Omental fat pad (tissue), 4 donors: ENCODE results near the gene MUC2. TPM values are rescaled to one million over a fixed set of nuclear protein-coding genes. Genes with fewer than 3 reads are reported as not detected.

Experiments
- ATAC-seq: fragments of 150-250 bp; one replicate; pipeline ENCODE4 v1.9.1; 2016; ENCODE audit warnings: mild to moderate bottlenecking, moderate library complexity; ENCODE audit not compliant: low FRiP score
- DNase-seq: peaks from one replicate; pipeline ENCODE4 v3.0.0-alpha.2; 2019; ENCODE audit warnings: low spot score
- total RNA-seq, 4 donors: library from RNA; depleted of rRNA; stranded (reverse); fragments of >200 nt; gene quantifications; one replicate each; pipeline ENCODE4 v1.1.0, GENCODE V29; 2016
- TF ChIP-seq, protein P1 (sequence below), 3 donors: fragments of 450-650 bp; IDR thresholded peaks; one replicate each; pipeline ENCODE4 v1.5.1; 2016 to 2017; ENCODE audit warnings: antibody characterized with exemption in 3 of 3, mild to moderate bottlenecking in 3 of 3, moderate library complexity in 2 of 3

MUC2 gene
- total RNA-seq, 4 donors from 2014 or later = not detected

DNA sequence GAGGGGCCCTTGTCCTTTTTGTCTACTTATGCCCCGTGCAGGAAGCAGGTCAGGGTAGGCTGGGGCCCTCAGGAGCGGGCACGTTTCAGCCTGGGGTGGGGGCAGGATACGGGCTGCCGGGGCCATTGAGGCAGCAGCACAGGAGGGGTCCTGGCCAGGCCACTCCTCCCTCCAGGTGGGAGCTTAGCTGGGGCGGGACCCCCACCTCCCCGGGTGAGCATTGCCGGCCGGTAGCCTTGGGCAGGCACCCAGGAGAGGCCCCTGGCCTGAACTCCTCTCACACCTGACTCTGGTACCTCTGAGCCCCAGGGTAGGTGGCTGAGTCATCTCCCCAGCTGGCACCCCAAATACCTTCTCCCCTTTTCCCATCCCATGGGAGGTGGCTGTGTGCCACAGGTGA is 33.2 kb upstream of the MUC2 start:
- DNase-seq (no peak), ATAC-seq (peak; percentile 2)
- TF ChIP-seq, protein P1, sequence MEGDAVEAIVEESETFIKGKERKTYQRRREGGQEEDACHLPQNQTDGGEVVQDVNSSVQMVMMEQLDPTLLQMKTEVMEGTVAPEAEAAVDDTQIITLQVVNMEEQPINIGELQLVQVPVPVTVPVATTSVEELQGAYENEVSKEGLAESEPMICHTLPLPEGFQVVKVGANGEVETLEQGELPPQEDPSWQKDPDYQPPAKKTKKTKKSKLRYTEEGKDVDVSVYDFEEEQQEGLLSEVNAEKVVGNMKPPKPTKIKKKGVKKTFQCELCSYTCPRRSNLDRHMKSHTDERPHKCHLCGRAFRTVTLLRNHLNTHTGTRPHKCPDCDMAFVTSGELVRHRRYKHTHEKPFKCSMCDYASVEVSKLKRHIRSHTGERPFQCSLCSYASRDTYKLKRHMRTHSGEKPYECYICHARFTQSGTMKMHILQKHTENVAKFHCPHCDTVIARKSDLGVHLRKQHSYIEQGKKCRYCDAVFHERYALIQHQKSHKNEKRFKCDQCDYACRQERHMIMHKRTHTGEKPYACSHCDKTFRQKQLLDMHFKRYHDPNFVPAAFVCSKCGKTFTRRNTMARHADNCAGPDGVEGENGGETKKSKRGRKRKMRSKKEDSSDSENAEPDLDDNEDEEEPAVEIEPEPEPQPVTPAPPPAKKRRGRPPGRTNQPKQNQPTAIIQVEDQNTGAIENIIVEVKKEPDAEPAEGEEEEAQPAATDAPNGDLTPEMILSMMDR (IDR thresholded peaks at IDR 0.05) = no peak

DNA sequence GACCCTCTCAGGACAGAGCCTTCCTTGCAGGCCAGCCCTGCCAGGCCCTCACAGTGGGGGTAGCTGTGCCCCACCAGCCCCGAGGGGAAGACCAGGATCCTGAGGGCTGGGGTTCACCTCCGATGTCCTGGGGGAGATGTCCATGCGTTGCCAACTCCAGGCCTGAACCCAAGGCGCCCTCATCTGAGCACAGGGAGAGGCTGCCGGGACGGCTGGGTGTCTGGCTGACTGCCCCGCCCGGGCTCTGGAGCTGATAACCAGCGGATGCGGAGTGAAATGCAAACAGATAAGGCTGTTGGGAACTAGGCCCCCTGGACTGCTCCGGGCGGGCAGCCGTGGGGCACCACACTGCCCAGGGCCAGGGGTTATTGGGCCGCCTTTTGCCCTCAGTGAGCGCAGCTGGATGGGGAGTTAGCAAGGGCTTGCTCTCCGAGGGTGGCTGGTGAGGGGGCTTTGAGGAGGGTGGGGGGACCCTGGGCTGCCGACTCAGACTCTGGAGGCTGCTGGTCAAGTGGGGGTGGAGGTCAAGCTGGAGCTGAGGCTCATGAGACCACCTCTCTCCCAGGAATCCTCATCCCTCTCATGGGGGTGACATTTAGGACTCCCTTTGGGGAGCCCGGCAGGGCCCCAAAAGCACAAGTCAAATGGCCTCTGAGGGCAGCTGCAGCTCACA is 32.6 kb upstream of the MUC2 start:
- no peak for ATAC-seq
- no peak for DNase-seq
- TF ChIP-seq, protein P1 (IDR thresholded peaks at IDR 0.05) = no peak

DNA sequence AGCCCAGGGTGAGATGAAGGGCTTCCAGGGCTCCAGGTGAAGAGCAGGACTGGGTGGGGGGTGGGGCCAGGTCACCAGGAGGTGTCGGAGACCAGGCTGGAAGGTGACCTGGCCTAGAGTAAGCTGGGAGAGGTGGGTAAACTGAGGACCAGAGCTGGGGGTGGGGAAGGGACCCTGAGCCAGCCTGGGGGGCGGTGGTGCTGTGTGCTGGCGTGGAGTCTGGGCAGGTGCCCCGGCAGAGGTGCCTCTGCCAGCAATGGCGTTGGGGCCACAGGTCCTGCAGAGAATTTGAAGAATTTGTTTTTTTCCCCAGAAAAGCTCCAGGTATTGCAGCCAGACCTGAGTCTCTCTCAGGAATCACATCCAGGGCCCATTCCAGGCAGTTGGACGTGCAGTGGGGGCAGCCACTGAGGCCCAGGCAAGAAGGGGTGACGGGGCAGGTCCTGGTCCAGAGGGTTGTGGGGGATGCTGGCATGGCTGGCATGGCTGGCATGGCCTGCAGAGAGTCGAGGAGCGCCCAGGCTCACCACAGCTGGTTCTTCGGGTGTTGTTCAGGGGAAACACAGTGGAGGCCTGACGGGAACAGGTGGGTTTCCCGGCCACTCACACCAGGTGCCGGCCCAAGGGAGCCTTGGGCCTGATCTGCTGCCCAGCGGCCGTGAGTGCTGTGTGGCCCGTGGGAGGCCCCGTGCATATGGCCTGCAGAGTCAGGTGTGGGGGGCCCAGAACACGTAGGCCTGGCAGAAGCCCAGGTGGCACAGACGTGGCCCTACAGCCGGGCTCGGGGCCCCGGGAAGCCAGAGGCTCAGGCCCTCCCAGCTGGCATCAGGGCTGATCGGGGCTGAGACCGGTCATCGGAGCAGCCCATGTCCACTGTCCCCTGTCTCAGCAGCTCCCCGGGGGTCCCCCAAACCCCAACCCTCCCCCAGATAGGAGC is 31.8 kb upstream of the MUC2 start:
- TF ChIP-seq, protein P1 (IDR thresholded peaks at IDR 0.05) = no peak
- DNase-seq (no peak), ATAC-seq (no peak)

DNA sequence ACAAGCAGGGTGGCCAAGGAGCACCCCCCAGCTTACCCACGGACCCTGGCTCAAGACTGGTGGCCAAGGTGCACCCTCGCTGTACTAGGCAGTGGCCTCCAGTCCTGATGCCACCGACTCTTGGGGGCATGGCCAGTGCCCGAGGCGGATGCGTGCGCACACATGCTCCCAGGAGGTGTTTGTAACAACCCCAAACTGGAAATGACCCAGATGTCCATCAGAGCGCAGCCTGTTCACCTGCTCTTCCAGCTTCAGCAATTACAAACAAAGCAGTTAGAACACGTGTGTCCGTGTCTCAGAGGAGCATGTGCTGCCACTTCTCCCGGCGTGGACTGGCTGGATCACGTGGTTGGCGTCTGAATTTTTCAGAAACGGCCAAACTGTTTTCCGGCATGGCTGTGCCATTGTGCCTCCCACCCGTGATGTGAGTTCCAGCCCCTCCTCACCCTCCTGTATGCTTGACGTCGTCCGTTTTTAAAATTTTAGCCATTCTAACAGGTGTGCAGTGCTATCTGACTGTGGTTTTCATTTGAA is 31.0 kb upstream of the MUC2 start:
- ATAC-seq (no peak), DNase-seq (no peak)
- TF ChIP-seq, protein P1 (IDR thresholded peaks at IDR 0.05) = no peak

DNA sequence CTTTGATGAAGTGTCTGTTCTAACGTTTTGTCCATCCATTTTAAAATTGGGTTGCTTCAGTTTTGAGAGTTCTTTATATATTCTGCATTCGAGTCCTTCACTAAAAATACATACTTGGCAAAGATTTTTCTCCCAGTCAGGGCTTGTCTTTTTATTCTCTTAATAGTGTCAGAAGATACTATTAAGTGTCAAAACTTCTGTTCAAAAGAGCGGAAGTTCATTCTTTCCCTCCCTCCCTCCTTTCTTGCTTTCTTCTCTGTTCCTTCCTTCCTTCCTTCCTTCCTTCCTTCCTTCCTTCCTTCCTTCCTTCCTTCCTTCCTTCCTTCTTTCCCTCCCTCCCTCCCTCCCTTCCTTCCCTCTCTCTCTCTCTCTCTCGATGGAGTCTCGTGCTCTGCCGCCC is 30.5 kb upstream of the MUC2 start:
- DNase-seq = no peak
- ATAC-seq = no peak
- TF ChIP-seq, protein P1 (IDR thresholded peaks at IDR 0.05) = no peak

DNA sequence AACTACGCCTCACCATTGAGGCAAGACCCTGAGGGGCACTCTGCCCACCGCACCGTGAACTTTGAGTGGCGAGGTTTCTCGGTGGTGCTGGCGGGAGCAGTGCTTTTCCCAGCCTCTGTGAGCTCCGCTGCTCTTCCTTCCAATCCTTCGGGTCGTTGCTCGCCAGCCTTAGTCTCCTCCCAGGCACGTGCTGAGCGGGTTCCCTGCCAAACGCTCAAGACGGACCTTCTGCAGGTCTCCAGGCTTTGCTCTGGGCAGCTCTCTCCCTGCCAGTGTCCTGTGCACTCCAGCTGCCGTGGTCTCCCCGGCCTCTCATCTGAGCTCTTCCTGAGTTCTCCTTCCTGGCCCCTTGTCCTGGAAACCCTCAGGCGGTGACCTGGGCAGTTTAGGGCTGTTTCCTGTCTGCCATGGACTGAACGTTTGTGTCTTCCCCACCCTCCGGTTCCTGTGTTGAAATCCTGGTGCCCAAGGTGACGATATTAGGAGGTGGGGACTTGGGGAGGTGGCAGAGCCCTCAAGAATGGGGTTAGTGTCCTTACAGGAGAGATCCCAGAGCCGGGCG is 27.0 kb upstream of the MUC2 start:
- no peak for ATAC-seq
- DNase-seq = no peak
- TF ChIP-seq, protein P1 (IDR thresholded peaks at IDR 0.05) = no peak
